ENCODE results near the gene UCHL3. TPM values are rescaled to one million over a fixed set of nuclear protein-coding genes. Genes with fewer than 3 reads are reported as not detected.

UCHL3 gene
- total RNA-seq, 1 experiment from 2014 or later = 50.8 TPM

DNA sequence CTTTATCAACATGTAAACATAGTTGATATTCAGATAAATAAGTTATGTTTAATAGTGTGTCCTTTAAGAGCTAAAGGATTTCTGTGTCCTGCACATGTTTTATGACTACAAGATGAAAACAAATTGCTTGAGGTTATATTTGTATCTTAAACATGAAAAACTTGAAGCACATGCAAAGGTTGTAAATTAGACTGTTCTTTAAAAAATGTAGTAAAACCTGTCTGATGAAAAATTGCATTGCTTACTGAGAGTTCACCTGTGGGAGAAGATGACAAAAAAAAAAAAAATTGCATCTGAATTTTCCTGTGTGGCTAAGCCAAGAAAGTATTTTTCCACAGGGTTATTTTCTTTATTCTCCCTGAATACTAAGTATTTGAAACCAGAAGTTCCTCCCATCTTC, 60.9 kb downstream of the UCHL3 start:
- H3K27ac ChIP-seq (ENCODE audit: insufficient read length, low read depth, low read length) = no peak overlapping the region
- Mint-ChIP-seq H3K4me1 (0 out of 4 replicates have a peak, but pooled peaks cover 0 to 2% of the 10 kb centered on the region in 2 experiments), H3K27ac (no peak overlapping the region), H3K4me3 (no peak overlapping the region), H3K36me3 (ENCODE audit: insufficient read depth in 1 of 3, low read depth in 3 of 3) (peaks cover 0 to 5% (median 0%) of the 10 kb centered on the region in 3 experiments; a peak in 2 of 7 replicates), H3K9me3 (no peaks in the 10 kb centered on the region), H3K27me3 (ENCODE audit: low read depth) (no peaks in the 10 kb centered on the region)
- no peak overlapping the region for H2BK15ac ChIP-seq (ENCODE audit: low read depth, low read length)
- H2BK120ac ChIP-seq (ENCODE audit: low read depth, low read length, poor library complexity, severe bottlenecking) = no peak overlapping the region
- H3K27me3 ChIP-seq (ENCODE audit: insufficient read depth, low read length) = no peaks in the 10 kb centered on the region
- H3T11ph ChIP-seq (ENCODE audit: low read length) = no peak overlapping the region
- H3K4me1 ChIP-seq (ENCODE audit: insufficient read depth, low read length) = no peaks in the 10 kb centered on the region
- no peak overlapping the region for H2BK5ac ChIP-seq (ENCODE audit: insufficient read length, low read length)
- no peak overlapping the region for H2AK5ac ChIP-seq (ENCODE audit: insufficient read length, low read length)
- H3K23ac ChIP-seq (ENCODE audit: insufficient read length, low read depth, low read length) = no peak overlapping the region
- no peaks in the 10 kb centered on the region for H4K20me1 ChIP-seq (ENCODE audit: control insufficient read depth, insufficient read depth, insufficient read length)
- DNase-seq = no peak
- H3K79me2 ChIP-seq (ENCODE audit: insufficient read depth, low read length) = no peaks in the 10 kb centered on the region
- H4K8ac ChIP-seq (replicated peaks; ENCODE audit: insufficient read length, low read depth, low read length) = no peak overlapping the region
- no peak overlapping the region for H2AFZ ChIP-seq (ENCODE audit: low read length)
- H3K9ac ChIP-seq (ENCODE audit: extremely low read depth, insufficient read length, low read length) = no peak overlapping the region
- no peak overlapping the region for H4K5ac ChIP-seq (ENCODE audit: insufficient read length, low read depth, low read length)
- H3K56ac ChIP-seq (ENCODE audit: insufficient read length, low read depth, low read length) = no peak overlapping the region
- H3K9me3 ChIP-seq (ENCODE audit: control insufficient read depth, low read depth, low read length) = no peaks in the 10 kb centered on the region
- H2BK20ac ChIP-seq (ENCODE audit: low read depth, low read length, poor library complexity, severe bottlenecking) = no peak overlapping the region
- H3K18ac ChIP-seq (ENCODE audit: insufficient read length, low read depth, low read length) = no peak overlapping the region
- H3K23me2 ChIP-seq (ENCODE audit: insufficient read length, low read depth, low read length, poor library complexity, severe bottlenecking) = no peaks in the 10 kb centered on the region
- TF ChIP-seq CTCF (conservative IDR thresholded peaks at IDR 0.05) = no peak
- no peak overlapping the region for H3K4ac ChIP-seq (ENCODE audit: low read depth, low read length)
- no peaks in the 10 kb centered on the region for H3K79me1 ChIP-seq (ENCODE audit: insufficient read depth, low read depth, low read length, poor library complexity, severe bottlenecking)
- no peak overlapping the region for H3K14ac ChIP-seq (ENCODE audit: insufficient read depth, low read length)
- H2BK12ac ChIP-seq (ENCODE audit: insufficient read length, low read depth, low read length) = no peak overlapping the region
- H4K91ac ChIP-seq (ENCODE audit: insufficient read length, low read depth, low read length) = no peak overlapping the region
- H3K4me2 ChIP-seq (ENCODE audit: insufficient read depth, insufficient read length, low read length) = no peak overlapping the region

Measured in H9 (cell line).